HG03565 (cell line): ENCODE measurements around the gene RPLP2.
A peak's percentile ranks its signal among the peaks of the same experiment; 100 is the strongest.

ENCODE experiments used
- ATAC-seq: cut with Tn5 transposase; IDR thresholded peaks from one replicate; pipeline ENCODE4 v1.9.1; 2021; ENCODE audit warnings: mild to moderate bottlenecking, moderate library complexity; ENCODE audit not compliant: unreplicated experiment

The RPLP2 gene

DNA sequence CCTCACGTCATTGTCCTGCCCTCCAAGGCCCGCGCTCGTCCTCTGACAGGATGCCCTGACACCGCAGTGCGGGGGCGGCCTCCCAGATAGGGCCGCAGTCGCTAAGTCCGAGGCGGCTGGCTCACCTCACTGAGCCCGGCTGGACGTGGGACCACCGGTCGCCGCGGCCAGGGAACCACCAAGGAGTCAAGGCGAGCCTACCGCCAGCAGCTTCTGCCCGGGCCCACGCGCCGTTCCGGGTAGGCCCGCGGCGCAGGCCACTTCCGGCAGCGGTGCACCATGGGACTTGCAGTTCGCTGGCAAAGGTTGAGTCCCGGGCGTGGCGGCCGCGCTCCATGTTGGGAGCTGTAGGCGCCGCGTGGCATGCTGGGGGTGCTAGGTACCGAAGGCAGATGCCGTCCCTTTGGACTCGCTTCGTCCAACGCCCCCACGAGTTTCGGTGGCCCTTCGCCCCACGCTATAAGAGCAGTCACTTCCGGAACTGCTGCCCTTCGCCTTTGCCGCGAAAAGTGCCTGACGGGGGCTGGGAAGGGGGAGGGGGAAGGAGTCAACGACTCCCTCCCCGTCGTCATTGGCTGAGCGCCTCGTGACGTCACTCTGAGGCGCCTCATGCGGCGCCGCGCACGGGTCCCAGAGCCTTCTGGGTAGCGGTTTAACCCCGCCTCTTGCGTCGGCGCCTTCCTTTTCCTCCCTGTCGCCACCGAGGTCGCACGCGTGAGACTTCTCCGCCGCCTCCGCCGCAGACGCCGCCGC, at the start of gene RPLP2:
Gene RPLP2 (plus strand): TSS at position 681 of the 753 bp plus-strand sequence. CDS start 268 bp downstream, outside the sequence.
- peak; percentile 68 for ATAC-seq

- ATAC-seq, result no peak
Measured at GRCh38 chr11:760236-760635, 49.5 kb upstream of the RPLP2 start.

- ATAC-seq, result no peak
Measured at GRCh38 chr11:761526-762108, 48.1 kb upstream of the RPLP2 start.

GRCh38 chr11:762421-763072, 47.2 kb upstream of the RPLP2 start:
- no peak for ATAC-seq

- ATAC-seq, result no peak
Measured at GRCh38 chr11:763073-763463, 46.7 kb upstream of the RPLP2 start.

GRCh38 chr11:763549-764321, 46.0 kb upstream of the RPLP2 start:
- no peak for ATAC-seq

DNA sequence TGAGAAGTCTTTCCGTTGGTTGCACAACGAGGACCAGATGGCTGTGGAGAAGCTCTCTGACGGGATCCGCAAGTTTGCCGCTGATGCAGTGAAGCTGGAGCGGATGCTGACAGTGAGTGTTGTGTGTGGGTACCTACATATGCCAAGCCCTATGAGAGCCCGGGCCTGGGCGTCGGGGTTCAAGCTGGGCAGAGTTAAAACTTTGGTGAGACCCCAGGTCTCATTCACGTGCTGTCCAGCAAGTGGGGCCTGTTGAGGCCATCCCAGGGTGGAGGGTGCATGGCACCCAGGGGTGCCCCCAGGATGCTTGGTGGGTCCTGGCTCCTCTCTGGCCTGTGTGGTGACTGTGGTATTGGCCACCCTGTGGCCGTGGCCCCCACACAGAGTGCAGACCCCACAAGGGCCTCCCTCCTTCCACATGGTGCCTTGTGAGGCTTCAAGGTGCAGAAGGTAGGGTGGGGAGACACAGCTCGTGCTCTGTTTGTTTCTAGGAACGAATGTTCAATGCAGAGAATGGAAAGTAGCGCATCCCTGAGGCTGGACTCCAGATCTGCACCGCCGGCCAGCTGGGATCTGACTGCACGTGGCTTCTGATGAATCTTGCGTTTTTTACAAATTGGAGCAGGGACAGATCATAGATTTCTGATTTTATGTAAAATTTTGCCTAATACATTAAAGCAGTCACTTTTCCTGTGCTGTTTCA, 45.3 kb upstream of the RPLP2 start:
- no peak for ATAC-seq

DNA sequence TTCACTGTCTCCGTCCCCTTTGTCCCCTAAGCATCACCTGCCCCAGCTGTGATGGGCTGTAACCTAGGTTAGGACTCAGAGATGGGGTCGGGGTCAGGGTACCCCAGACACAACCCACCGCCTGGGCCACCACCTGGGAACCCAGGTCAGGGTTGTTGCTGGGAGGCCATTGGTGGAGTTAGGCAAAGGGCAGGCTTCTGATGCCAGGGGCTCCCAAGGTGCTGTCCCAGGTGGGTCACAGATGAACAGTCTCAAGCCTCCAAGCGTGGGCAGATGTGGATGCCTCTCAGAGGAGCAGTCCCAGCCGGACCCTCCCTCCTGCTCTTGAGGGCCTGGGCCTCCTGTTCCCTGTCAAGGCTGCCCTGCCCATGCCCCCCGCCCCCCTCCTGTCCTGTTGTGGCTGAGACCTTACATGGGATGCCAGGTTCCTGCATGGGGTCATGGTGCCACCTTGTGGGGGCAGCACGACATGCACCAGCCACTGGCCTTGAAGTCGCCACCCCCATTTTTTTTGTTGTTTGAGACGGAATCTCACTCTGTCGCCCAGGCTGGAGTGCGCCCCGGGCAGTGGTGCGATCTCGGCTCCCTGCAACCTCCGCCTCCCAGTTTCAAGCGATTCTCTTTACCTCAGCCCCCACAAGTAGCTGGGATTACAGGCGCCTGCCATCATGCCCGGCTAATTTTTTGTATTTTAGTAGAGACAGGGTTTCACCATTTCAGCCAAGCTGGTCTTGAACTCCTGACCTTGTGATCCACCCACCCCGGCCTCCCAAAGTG, 44.6 kb upstream of the RPLP2 start:
- no peak for ATAC-seq

GRCh38 chr11:765802-766091, 44.0 kb upstream of the RPLP2 start:
- no peak for ATAC-seq

GRCh38 chr11:766106-766935, 43.4 kb upstream of the RPLP2 start:
- ATAC-seq, result no peak

DNA sequence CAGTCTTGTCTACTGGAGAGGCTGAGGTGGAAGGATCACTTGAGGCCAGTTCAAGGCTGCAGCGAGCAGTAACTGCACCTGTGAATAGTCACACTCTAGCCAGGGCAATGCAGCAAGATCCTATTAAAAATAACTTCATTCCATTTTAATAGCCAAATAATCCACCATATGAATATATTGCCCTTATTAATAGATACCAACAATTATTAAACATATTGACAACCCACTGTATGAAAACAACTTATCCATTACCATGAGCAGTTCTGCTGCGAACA, 42.9 kb upstream of the RPLP2 start:
- ATAC-seq, result no peak

DNA sequence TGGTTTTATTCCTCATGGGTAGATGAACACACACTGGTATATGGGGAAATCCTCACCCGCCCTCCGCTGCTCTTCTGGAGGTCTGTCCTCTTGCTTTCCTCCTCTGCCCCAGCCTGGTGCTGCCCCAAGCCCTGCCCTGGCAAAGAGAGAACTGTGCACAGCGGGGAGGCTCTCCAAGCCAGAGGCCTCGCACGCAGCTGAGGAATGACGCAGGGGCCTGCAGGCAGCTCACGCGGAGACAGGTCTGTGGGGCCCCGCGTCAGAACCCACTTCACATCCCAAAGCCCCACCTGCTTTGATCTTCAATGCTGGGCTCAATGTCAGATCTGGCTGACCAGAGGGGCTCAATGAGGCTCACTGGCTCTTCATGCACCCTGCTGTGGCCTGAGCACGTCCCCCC, 42.5 kb upstream of the RPLP2 start:
- no peak for ATAC-seq

- no peak for ATAC-seq
Measured at GRCh38 chr11:769887-770641, 39.7 kb upstream of the RPLP2 start.

- no peak for ATAC-seq
Measured at GRCh38 chr11:770642-771616, 38.8 kb upstream of the RPLP2 start.

- no peak for ATAC-seq
Measured at GRCh38 chr11:771617-772204, 38.1 kb upstream of the RPLP2 start.

GRCh38 chr11:772429-773390, 37.1 kb upstream of the RPLP2 start:
- ATAC-seq, result no peak
